ENCODE results near the gene FXYD5.
"Not testable (repeated sequence)": the region's sequence is repeated elsewhere in the genome, so short reads cannot be mapped to it uniquely, and the experiment has no call there.

The FXYD5 gene

DNA sequence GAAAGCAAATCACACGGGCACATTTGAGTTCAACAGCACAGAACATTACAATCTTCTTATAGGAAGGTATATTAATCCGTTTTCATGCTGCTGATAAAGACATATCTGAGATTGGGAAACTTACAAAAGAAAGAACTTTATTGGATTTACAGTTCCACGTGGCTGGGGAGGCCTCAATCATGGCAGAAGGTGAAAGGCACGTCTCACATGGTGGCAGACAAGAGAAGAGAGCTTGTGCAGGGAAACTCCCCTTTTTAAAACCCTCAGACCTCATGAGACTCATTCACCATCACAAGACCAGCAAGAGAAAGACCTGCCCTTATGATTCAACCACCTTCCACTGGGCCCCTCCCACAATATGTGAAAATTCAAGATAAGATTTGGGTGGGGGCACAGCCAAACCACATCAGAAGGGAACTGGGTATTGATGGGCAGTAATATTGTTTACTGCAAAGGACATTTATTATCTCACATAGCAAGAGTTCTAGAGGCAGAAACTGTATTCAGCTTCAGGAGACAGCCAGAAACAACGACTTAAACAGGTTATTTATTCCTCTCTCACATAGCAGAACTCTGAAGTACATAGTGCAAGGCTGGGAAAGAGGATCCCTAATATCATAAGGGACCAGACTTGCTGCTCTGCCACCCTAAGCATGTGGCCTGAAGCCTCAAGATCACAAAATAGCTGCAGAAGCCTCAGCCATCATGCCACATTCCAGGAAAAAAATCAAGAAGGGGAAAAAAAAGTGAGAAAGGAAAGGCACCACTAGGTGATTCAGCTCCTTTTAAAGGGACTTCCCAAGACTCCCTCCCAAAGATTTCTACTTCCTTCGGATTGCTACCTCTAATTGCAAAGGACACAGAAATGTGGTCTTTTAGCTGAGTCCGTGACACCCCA lies 23.1 kb downstream of the FXYD5 start:
- DNase-seq (ENCODE audit: low read depth in 2 of 2) = no peak

DNA sequence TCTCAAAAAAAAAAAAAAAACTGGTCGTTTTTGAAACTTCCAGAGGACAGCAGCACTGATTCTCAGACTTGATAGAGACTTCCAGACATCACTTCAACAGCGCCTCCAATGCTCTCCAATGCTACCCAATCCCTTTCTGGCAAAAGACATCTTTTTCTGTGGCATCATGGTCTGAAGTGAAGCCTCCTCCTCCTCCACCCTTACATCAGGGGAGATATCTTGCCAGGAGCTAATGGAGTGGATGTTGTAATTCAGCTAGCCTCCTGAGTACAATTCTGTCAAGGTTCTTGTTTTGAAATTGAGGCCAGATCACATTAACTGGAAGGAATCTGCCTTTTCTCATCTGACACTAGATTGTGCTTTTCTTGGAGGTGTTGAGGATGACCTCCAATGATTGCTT lies 24.2 kb downstream of the FXYD5 start:
- no peak for DNase-seq (ENCODE audit: low read depth in 2 of 2)

DNA sequence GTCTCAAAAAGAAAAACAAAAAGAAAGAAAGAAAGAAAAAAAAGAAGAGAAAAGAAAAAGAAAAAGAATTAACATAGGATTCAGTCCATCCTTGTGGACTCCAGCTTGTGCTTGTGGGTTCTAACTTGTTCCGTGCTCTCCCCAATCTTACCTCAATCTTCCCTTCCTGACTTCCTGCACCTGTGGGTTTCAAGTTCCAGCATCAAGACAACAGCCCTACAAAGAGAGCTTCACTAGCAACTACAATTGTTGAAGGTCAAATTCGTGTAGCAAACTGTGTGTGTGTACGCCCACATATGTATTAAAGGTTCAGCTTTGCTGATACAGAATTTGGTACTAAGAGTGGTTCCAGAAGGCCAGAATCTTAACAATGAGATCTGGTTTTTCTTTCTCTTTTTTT lies 25.3 kb downstream of the FXYD5 start:
- no peak for DNase-seq (ENCODE audit: low read depth in 2 of 2)

DNA sequence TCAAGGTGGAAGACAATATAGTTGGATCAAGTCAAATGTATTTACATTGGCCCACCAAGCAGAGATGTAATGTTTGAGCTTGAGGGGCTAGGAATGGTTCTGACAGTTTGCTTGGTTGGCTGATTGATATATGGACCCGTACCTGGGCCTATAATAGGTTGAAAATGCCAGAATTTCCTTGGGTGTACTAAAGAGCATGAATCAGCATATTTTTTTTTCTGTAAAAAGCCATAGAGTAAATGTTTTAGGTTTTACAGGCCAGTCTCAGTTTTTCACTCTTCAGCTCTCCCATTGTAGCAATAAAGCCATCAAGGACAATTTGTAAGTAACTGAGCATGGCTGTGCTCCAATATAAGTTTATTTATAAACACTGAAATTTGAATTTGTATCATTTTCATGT lies 26.9 kb downstream of the FXYD5 start:
- no peak for DNase-seq (ENCODE audit: low read depth in 2 of 2)

- no peak for DNase-seq (ENCODE audit: low read depth in 2 of 2)
These were observed 29.7 kb downstream of the FXYD5 start for GRCh38 chr19:35184267-35184666.

GRCh38 chr19:35184884-35185283 lies 30.3 kb downstream of the FXYD5 start:
- DNase-seq (ENCODE audit: low read depth in 2 of 2) = no peak

GRCh38 chr19:35194012-35194984 lies 39.8 kb downstream of the FXYD5 start:
- no peak for DNase-seq (ENCODE audit: low read depth in 2 of 2)

GRCh38 chr19:35195830-35196229 lies 41.3 kb downstream of the FXYD5 start:
- DNase-seq (ENCODE audit: low read depth in 2 of 2) = no peak

- DNase-seq (ENCODE audit: low read depth in 2 of 2) = not testable (repeated sequence)
These were observed 42.3 kb downstream of the FXYD5 start for GRCh38 chr19:35196861-35197260.

- no peak for DNase-seq (ENCODE audit: low read depth in 2 of 2)
These were observed 44.9 kb downstream of the FXYD5 start for GRCh38 chr19:35199481-35199880.

DNA sequence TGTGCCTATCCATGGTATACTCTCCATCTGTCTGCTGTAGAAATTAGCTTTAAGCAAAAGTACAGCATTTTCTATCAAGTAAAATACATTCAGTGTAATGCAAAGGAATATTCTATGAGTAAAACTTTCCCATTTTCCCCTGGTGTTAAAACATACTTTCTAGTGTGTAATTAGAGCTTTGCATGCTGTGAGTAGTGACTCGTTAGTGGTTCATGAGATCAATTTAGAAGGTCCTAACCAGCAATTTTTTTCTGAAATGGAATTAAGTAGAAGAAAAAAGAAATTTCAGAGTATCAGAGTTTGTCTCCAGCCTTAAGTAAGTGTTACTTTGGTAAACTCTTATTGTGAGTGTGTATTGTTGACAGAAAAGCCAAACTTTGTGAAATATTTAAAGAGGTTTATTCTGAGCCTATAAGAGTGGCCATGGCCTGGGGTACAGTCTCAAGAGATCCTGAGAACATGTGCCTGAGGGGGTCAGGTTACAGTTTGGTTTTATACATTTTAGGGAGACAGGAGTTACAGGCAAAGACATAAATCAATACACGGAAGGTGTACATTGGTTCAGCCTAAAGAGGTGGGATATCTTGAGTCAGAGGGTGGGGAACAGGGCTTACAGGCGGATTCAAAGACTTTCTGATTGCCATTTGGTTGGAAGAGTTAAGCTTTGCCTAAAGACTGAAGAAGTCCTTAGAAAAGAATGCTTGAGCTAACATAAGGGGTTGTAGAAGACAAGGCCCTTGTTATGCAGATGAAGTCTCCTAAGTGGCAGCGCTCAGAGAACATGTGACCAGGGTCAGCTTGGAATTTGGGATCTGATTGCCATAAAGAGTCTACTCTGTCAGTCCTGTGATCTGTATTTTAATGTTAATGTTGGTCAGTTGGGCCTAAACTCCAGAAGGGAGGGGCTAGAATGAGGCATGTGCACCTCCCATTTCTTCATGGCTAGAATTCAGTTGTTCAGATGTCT lies 48.5 kb downstream of the FXYD5 start:
- no peak for DNase-seq (ENCODE audit: low read depth in 2 of 2)

GRCh38 chr19:35204799-35205732 lies 50.5 kb downstream of the FXYD5 start:
- peak in 1 of 2 donors; percentile 18 for DNase-seq (ENCODE audit: low read depth in 2 of 2)

- no peak for DNase-seq (ENCODE audit: low read depth in 2 of 2)
These were observed 51.3 kb downstream of the FXYD5 start for GRCh38 chr19:35205733-35206323.

DNA sequence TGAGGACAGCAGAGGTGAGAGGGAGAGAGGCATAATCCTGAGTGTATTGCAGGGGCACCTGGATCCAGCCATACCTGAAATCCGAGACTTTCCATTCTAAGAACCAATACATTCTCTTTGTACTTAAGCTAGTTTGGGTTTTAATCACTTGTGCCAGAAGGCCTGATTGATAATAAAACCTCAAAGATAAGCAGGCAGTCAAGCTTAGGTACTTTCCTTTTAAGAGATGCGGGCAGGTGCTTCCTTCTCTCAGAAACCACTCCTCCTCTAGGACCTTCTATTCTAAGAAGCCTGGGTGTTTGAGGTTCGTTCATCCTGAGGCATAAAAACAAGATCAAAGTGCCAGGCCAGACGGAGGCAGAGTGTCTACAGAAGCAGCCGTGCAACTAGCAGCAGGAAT lies 51.8 kb downstream of the FXYD5 start:
- DNase-seq (ENCODE audit: low read depth in 2 of 2) = peak in 1 of 2 donors; percentile 17

DNA sequence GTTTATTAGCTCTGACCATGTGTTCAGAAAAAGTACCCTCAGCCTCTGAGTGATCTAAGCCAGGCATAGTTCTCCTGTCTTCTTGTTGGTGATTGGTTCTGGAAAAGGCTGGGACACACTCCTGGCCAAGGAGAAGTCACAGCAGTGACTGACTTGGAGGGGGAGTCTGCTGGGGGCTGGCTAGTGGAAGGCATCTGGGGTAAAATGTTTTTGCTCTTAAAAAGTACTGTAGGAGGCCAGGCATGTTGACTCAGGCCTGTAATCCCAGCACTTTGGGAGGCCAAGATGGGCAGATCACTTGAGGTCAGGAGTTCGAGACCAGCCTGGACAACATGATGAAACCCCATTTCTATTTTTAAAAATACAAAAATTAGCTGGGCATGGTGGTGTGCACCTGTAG lies 52.3 kb downstream of the FXYD5 start:
- no peak for DNase-seq (ENCODE audit: low read depth in 2 of 2)

GRCh38 chr19:35207391-35207871 lies 52.9 kb downstream of the FXYD5 start:
- DNase-seq (ENCODE audit: low read depth in 2 of 2) = no peak

DNA sequence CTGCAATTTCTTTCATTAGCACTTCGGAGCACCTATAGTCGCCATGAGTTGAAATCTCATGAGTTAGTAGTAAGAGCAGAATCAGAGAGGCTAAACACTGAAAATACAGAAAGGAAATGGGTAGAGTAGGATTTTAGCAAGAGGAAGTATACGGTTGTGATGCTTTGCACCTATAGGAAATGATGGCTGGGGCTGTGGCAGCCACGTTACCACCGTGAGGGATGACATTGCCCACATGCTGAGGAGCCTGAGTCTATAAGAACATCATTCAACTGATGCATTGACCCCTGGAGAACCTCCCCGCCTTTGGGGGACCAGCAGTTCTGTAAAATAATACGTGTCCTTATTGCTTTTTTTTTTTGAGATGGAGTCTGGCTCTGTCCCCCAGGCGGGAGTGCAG lies 53.6 kb downstream of the FXYD5 start:
- no peak for DNase-seq (ENCODE audit: low read depth in 2 of 2)

DNA sequence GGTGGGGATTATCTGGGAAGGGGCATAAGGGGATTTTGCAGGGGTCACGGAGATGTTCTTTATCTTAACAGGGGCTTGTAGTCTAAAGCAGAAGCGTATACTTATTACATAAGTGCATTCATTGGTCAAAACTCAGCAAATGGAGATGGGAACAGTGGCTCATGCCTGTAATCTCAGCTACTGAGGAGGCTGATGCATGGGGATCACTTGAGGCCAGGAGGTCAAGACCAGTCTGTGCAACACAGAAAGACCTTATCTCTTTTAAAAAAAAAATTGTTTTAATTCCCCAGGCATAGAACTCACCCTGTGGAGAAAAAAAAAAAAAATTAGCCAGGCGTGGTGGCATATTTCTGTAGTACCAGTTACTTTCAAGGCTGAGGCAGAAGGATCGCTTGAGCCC lies 55.1 kb downstream of the FXYD5 start:
- no peak for DNase-seq (ENCODE audit: low read depth in 2 of 2)

- DNase-seq (ENCODE audit: low read depth in 2 of 2) = peak; percentile 48 to 56
These were observed 57.2 kb downstream of the FXYD5 start for GRCh38 chr19:35211545-35212230.
